ENCODE results near the gene TRHDE. TPM values are rescaled to one million over a fixed set of nuclear protein-coding genes. Genes with fewer than 3 reads are reported as not detected.

TRHDE gene
- total RNA-seq, 4 donors from 2014 or later = under 0.01 to 0.95 (median 0.50) TPM; not detected in 1

DNA sequence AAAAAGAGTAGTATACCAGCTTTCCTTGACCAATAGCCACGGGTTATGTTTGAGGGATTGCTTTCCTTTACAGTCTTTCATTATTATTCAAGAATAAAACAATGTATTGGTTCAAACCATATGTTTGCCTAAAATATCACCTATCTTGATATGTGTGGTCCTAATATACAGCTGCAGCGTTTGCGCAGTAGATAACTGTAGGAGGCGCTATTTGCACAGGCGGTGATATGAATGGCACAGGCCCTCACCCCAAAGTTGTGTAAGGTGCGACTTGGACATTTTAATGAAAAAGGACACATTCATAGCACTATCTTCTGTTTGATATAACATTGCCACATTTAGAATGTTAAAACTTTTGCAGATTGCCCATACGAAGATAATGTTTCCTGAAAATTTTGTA, 298.4 kb downstream of the TRHDE start:
- no peak overlapping the region for H3K27ac ChIP-seq
- no peaks in the 10 kb centered on the region for H3K9me3 ChIP-seq
- no peaks in the 10 kb centered on the region for H3K4me1 ChIP-seq
- no peak overlapping the region for H3K4me3 ChIP-seq
- H3K36me3 ChIP-seq = no peaks in the 10 kb centered on the region
- intact Hi-C loops (cut with DNase I) = no loop called here
- TF ChIP-seq, protein P1, sequence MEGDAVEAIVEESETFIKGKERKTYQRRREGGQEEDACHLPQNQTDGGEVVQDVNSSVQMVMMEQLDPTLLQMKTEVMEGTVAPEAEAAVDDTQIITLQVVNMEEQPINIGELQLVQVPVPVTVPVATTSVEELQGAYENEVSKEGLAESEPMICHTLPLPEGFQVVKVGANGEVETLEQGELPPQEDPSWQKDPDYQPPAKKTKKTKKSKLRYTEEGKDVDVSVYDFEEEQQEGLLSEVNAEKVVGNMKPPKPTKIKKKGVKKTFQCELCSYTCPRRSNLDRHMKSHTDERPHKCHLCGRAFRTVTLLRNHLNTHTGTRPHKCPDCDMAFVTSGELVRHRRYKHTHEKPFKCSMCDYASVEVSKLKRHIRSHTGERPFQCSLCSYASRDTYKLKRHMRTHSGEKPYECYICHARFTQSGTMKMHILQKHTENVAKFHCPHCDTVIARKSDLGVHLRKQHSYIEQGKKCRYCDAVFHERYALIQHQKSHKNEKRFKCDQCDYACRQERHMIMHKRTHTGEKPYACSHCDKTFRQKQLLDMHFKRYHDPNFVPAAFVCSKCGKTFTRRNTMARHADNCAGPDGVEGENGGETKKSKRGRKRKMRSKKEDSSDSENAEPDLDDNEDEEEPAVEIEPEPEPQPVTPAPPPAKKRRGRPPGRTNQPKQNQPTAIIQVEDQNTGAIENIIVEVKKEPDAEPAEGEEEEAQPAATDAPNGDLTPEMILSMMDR (IDR thresholded peaks at IDR 0.05) = no peak
- TF ChIP-seq POLR2A (IDR thresholded peaks at IDR 0.05) = no peak
- WGBS, 2 donors = 68 to 69% methylated on average over 7 of the region's 7 CpGs
- no peaks in the 10 kb centered on the region for H3K27me3 ChIP-seq
- no peak for DNase-seq

DNA sequence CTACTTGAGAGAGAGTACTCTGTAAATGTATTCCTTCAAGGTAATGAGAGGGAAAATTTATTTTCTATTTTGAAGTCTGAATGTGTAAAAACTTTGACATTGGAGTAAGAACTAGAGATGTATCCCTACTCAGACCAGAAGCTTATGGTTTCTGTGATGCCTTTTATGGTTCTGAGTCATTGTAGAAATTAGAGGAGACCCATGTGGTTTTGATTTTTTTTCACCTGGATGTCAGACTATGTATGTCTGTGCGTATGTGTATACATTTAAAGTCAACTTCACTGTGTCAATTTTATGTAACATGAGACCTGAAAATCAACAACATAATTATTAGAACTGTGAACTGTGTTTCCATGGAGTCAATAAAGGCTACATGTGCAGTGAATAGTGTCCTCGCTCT, 302.0 kb downstream of the TRHDE start:
- Histone ChIP-seq H3K27ac (no peak overlapping the region), H3K27me3 (no peaks in the 10 kb centered on the region), H3K4me3 (no peak overlapping the region), H3K4me1 (no peaks in the 10 kb centered on the region), H3K9me3 (no peaks in the 10 kb centered on the region), H3K36me3 (no peaks in the 10 kb centered on the region)
- no peak for DNase-seq
- intact Hi-C loops (cut with DNase I) = no loop called here
- no peak for TF ChIP-seq POLR2A (IDR thresholded peaks at IDR 0.05)
- TF ChIP-seq, protein P1 (IDR thresholded peaks at IDR 0.05) = no peak
- 74 to 84% methylated on average over 2 of the region's 2 CpGs for WGBS, 2 donors

DNA sequence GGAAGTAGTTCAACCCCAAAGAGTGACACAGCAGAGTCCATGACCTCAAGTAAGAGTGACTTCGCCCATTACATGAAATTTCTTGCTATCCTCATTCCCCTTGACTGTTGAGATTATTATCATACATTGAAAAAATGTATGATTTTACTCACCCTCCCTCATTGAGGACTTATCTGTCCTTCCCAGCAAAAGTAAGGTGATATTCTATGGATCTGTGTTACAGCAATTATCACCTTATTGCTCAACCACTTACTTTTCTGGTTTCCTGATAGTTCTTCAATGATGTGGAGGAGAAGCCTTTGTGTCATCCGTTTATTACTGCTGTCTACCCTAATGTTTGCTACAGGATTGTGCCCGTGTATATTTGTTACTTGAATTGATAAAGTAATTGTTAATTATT, 306.2 kb downstream of the TRHDE start:
- no peaks in the 10 kb centered on the region for H3K9me3 ChIP-seq
- H3K4me1 ChIP-seq = no peaks in the 10 kb centered on the region
- no peaks in the 10 kb centered on the region for H3K36me3 ChIP-seq
- intact Hi-C loops (cut with DNase I) = no loop called here
- WGBS, 2 donors = 50 to 68% methylated on average over 3 of the region's 3 CpGs
- no peak overlapping the region for H3K27ac ChIP-seq
- DNase-seq = no peak
- TF ChIP-seq, protein P1 (IDR thresholded peaks at IDR 0.05) = no peak
- no peak for TF ChIP-seq POLR2A (IDR thresholded peaks at IDR 0.05)
- H3K4me3 ChIP-seq = no peak overlapping the region
- H3K27me3 ChIP-seq = no peaks in the 10 kb centered on the region

DNA sequence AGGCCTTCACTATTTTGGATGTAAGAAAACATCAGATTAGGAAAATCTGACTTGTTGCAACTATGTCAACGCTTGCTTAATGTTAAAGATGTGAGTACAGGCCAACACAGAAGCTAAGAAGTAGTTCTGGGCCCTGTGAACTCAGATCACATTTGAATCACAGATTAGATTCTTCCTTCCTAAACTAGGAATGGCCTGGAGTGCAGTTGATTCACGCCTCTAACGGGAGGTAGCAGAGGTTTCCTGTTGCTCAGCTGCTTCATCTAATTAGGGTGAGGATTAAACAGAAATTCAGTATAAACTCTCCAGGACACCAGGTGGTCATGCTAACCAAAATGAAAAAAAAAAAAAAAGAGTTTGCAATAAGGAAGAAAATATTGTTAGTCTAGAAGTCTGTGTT, 314.3 kb downstream of the TRHDE start:
- H3K4me3 ChIP-seq = no peak overlapping the region
- WGBS, 2 donors = 40 to 50% methylated on average over 3 of the region's 3 CpGs
- no peaks in the 10 kb centered on the region for H3K36me3 ChIP-seq
- intact Hi-C loops (cut with DNase I) = no loop called here
- no peak for DNase-seq
- no peaks in the 10 kb centered on the region for H3K9me3 ChIP-seq
- H3K27ac ChIP-seq = no peak overlapping the region
- no peaks in the 10 kb centered on the region for H3K4me1 ChIP-seq
- no peaks in the 10 kb centered on the region for H3K27me3 ChIP-seq
- TF ChIP-seq POLR2A (IDR thresholded peaks at IDR 0.05) = no peak
- TF ChIP-seq, protein P1 (IDR thresholded peaks at IDR 0.05) = no peak

DNA sequence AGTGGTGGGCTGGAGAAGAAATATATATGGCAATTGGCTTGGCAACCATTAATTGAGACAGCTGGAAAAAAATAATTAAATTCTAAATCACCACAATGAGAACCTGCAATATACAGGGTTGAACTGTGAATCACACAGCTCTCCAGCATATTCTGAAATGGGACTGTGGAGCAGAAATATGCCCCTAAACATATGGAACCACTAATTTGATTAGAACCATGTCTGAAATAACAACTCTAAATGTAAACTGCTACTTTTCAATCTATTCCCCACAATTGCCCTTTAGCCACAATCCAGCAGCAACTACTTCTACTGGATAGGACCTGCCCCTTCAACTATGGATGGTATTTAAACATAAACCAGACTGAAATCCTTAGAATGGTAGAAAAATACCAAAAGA, 330.4 kb downstream of the TRHDE start:
- Histone ChIP-seq H3K27me3 (no peaks in the 10 kb centered on the region), H3K4me3 (no peak overlapping the region), H3K27ac (no peak overlapping the region), H3K36me3 (no peaks in the 10 kb centered on the region), H3K9me3 (no peaks in the 10 kb centered on the region), H3K4me1 (no peaks in the 10 kb centered on the region)
- intact Hi-C loops (cut with DNase I) = no loop called here
- no peak for DNase-seq
- no peak for TF ChIP-seq POLR2A (IDR thresholded peaks at IDR 0.05)

DNA sequence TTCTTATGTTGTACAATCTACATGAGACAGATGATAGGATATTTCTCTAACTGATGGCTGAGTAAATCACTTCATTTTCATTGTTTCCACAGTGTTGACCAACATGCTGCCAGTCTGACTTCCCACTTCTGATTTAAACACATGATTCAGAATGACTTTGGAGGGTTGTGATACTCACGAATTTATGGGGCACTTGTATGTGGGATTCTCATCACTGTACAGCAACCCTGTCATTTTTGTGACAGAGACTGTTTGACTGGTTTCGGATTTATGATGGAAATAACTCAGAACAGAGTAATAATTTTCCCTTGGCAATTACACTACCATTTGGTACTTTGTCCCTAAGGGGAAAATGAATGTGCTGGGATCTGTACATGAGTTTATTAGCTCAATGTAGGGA, 333.8 kb downstream of the TRHDE start:
- no peaks in the 10 kb centered on the region for H3K27me3 ChIP-seq
- H3K4me1 ChIP-seq = no peaks in the 10 kb centered on the region
- no peak overlapping the region for H3K27ac ChIP-seq
- TF ChIP-seq, protein P1 (IDR thresholded peaks at IDR 0.05) = no peak
- no peak for TF ChIP-seq POLR2A (IDR thresholded peaks at IDR 0.05)
- DNase-seq = no peak
- H3K9me3 ChIP-seq = no peaks in the 10 kb centered on the region
- H3K4me3 ChIP-seq = no peak overlapping the region
- 47 to 54% methylated on average over 2 of the region's 2 CpGs for WGBS, 2 donors
- H3K36me3 ChIP-seq = no peaks in the 10 kb centered on the region
- intact Hi-C loops (cut with DNase I) = no loop called here
